ENCODE measurements around the gene ABCB11. TPM values are rescaled to one million over a fixed set of nuclear protein-coding genes. Genes with fewer than 3 reads are reported as not detected.

ABCB11 gene
- total and polyA plus RNA-seq, 11 donors: 0.05 to 0.10 (median 0.09) TPM; not detected in 6

- Histone ChIP-seq H3K27ac (no peak overlapping the region), H3K4me1 (peaks cover 0 to 8% (median 0%) of the 10 kb centered on the region in 12 donors), H3K9me3 (peaks cover 0 to 5% (median 0%) of the 10 kb centered on the region in 12 donors), H3K36me3 (no peaks in the 10 kb centered on the region), H3K4me3 (no peak overlapping the region), H3K27me3 (no peaks in the 10 kb centered on the region)
- intact Hi-C loops (cut with DNase I): no loop called here
- no peak for TF ChIP-seq POLR2A (IDR thresholded peaks at IDR 0.05)
- no peak for TF ChIP-seq CTCF (IDR thresholded peaks at IDR 0.05)
- ATAC-seq (no peak), DNase-seq (no peak)
- WGBS, 4 donors: 81 to 95% (median 91%) methylated on average over 4 of the region's 4 CpGs
Measured at GRCh38 chr2:169005080-169005598, 26.0 kb downstream of the ABCB11 start.

- Histone ChIP-seq H3K36me3 (no peaks in the 10 kb centered on the region), H3K4me1 (peaks cover 0 to 7% (median 0%) of the 10 kb centered on the region in 12 donors), H3K27me3 (no peaks in the 10 kb centered on the region), H3K27ac (no peak overlapping the region), H3K9me3 (peaks cover 0 to 5% (median 0%) of the 10 kb centered on the region in 12 donors), H3K4me3 (no peak overlapping the region)
- no peak for DNase-seq
- TF ChIP-seq CTCF (IDR thresholded peaks at IDR 0.05) (no peak), POLR2A (IDR thresholded peaks at IDR 0.05) (no peak)
- WGBS, 4 donors: 67 to 72% (median 68%) methylated on average over 3 of the region's 3 CpGs
- intact Hi-C loops (cut with DNase I): no loop called here
- ATAC-seq: no peak
Measured at GRCh38 chr2:169002161-169002738, 28.9 kb downstream of the ABCB11 start.

GRCh38 chr2:169001116-169001815 is 29.9 kb downstream of the ABCB11 start:
- H3K27me3 ChIP-seq: no peaks in the 10 kb centered on the region
- ATAC-seq: no peak
- intact Hi-C loops (cut with DNase I): no loop called here
- H3K9me3 ChIP-seq: peaks cover 0 to 2% (median 0%) of the 10 kb centered on the region in 12 donors
- WGBS, 4 donors: 83 to 86% (median 85%) methylated on average over 5 of the region's 5 CpGs
- H3K36me3 ChIP-seq: no peaks in the 10 kb centered on the region
- TF ChIP-seq POLR2A (IDR thresholded peaks at IDR 0.05): no peak
- no peak for TF ChIP-seq CTCF (IDR thresholded peaks at IDR 0.05)
- no peak overlapping the region for H3K27ac ChIP-seq
- no peak for DNase-seq
- H3K4me1 ChIP-seq: peaks cover 0 to 13% (median 0%) of the 10 kb centered on the region in 12 donors
- no peak overlapping the region for H3K4me3 ChIP-seq

GRCh38 chr2:168999668-169000213 is 31.4 kb downstream of the ABCB11 start:
- Histone ChIP-seq H3K4me1 (peaks cover 0 to 15% (median 0%) of the 10 kb centered on the region in 12 donors), H3K27me3 (no peaks in the 10 kb centered on the region), H3K27ac (no peak overlapping the region), H3K36me3 (no peaks in the 10 kb centered on the region), H3K4me3 (no peak overlapping the region), H3K9me3 (peaks cover 0 to 2% (median 0%) of the 10 kb centered on the region in 12 donors)
- no peak for DNase-seq
- ATAC-seq: no peak
- TF ChIP-seq CTCF (IDR thresholded peaks at IDR 0.05): no peak
- intact Hi-C loops (cut with DNase I): no loop called here
- WGBS, 4 donors: 86 to 92% (median 88%) methylated on average over 1 of the region's 1 CpG
